ENCODE data around the gene PIWIL1. TPM values are rescaled to one million over a fixed set of nuclear protein-coding genes. Genes with fewer than 3 reads are reported as not detected.

The PIWIL1 gene
- total and polyA plus RNA-seq, 10 donors = 0.03 to 3.5 (median 0.61) TPM; not detected in 1

- Histone ChIP-seq H3K27me3 (replicated peaks in 1 of 7) (no peaks in the 10 kb centered on the region), H3K4me3 (no peak overlapping the region), H3K9me3 (no peaks in the 10 kb centered on the region), H3K4me1 (no peaks in the 10 kb centered on the region), H3K27ac (no peak overlapping the region), H3K36me3 (no peaks in the 10 kb centered on the region)
- no peak for DNase-seq
- TF ChIP-seq POLR2A (IDR thresholded peaks at IDR 0.05) = no peak
- no peak for TF ChIP-seq POLR2AphosphoS5 (IDR thresholded peaks at IDR 0.05)
- TF ChIP-seq CTCF (IDR thresholded peaks at IDR 0.05 in 8 of 11, conservative IDR thresholded peaks at IDR 0.05 in 3 of 11) = no peak
- intact Hi-C loops (cut with DNase I; ENCODE audit: low total_unique reads) = no loop called here
- WGBS, 5 donors = 88 to 96% (median 92%) methylated on average over 13 of the region's 13 CpGs
These were observed 29.8 kb downstream of the PIWIL1 start for GRCh38 chr12:130367523-130367922.

DNA sequence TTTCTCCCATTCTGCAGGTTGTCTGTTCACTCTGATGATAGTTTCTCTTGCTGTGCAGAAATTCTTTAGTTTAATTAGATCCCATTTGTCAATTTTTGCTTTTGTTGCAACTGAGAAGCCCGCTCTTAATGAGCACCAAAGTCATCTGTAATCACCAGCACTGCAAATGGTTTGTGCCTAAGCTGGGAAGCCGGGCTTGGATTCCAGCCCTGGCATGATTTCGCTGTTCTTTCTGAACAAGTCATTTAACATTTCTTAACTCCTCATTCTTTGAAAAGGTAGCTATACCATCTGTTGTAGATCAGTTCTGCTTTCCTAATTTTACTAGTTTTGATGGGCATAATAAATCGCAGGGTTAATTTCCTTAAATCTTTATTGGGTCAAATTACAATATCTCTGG lies 32.1 kb downstream of the PIWIL1 start:
- no peaks in the 10 kb centered on the region for H3K36me3 ChIP-seq
- TF ChIP-seq POLR2AphosphoS5 (IDR thresholded peaks at IDR 0.05) (no peak), CTCF (IDR thresholded peaks at IDR 0.05 in 8 of 11, conservative IDR thresholded peaks at IDR 0.05 in 3 of 11) (no peak), POLR2A (IDR thresholded peaks at IDR 0.05) (no peak)
- no peak overlapping the region for H3K27ac ChIP-seq
- H3K4me3 ChIP-seq = no peak overlapping the region
- no peaks in the 10 kb centered on the region for H3K27me3 ChIP-seq (replicated peaks in 1 of 7)
- WGBS, 5 donors = 80 to 91% (median 86%) methylated on average over 4 of the region's 4 CpGs
- DNase-seq = no peak
- intact Hi-C loops (cut with DNase I; ENCODE audit: low total_unique reads) = no loop called here
- no peaks in the 10 kb centered on the region for H3K9me3 ChIP-seq
- no peaks in the 10 kb centered on the region for H3K4me1 ChIP-seq

DNA sequence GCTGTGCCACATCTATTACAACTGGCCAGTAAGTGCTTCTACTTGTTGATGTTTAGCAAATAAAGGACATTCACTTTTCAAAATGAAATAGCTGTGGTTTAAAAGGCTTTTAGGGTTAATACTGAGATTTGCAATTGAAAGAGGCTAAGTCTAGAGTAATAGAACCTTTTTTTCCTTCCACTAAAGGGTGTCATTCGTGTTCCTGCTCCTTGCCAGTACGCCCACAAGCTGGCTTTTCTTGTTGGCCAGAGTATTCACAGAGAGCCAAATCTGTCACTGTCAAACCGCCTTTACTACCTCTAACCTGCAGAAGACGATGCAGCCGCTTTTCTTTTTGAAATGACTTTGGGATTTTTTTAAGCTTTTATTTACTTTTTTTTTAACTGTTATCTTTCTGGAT lies 33.6 kb downstream of the PIWIL1 start:
- 46 to 61% (median 51%) methylated on average over 5 of the region's 5 CpGs for WGBS, 5 donors
- Histone ChIP-seq H3K9me3 (no peaks in the 10 kb centered on the region), H3K4me3 (no peak overlapping the region), H3K27me3 (replicated peaks in 1 of 7) (no peaks in the 10 kb centered on the region), H3K27ac (no peak overlapping the region), H3K36me3 (no peaks in the 10 kb centered on the region), H3K4me1 (no peaks in the 10 kb centered on the region)
- no peak for DNase-seq
- no peak for TF ChIP-seq POLR2AphosphoS5 (IDR thresholded peaks at IDR 0.05)
- TF ChIP-seq CTCF (IDR thresholded peaks at IDR 0.05 in 8 of 11, conservative IDR thresholded peaks at IDR 0.05 in 3 of 11) = no peak
- TF ChIP-seq POLR2A (IDR thresholded peaks at IDR 0.05) = no peak
- intact Hi-C loops (cut with DNase I; ENCODE audit: low total_unique reads) = no loop called here

DNA sequence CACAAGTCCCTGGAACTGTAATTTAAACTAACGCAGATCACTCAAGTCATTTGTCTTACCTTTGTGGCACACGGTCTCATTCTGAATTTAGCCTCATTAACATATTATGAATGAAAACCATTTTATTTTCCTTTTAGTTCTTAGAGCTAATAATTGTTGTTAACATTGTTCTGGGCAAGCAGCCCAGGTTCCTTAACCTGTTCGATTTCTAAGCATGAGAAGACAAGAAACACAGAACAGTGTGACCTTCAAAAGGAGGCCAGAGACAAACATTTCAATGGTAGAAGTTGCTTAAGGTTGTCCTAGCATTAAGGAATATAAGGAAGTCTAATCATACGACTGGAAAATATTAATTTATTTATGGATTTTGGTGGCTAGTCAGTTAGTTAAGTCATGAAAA lies 35.2 kb downstream of the PIWIL1 start:
- Histone ChIP-seq H3K27me3 (replicated peaks in 1 of 7) (no peaks in the 10 kb centered on the region), H3K9me3 (no peaks in the 10 kb centered on the region), H3K36me3 (no peaks in the 10 kb centered on the region), H3K4me1 (no peaks in the 10 kb centered on the region), H3K4me3 (no peak overlapping the region), H3K27ac (no peak overlapping the region)
- intact Hi-C loops (cut with DNase I; ENCODE audit: low total_unique reads) = no loop called here
- 66 to 85% (median 74%) methylated on average over 4 of the region's 4 CpGs for WGBS, 5 donors
- TF ChIP-seq CTCF (IDR thresholded peaks at IDR 0.05 in 8 of 11, conservative IDR thresholded peaks at IDR 0.05 in 3 of 11) = no peak
- no peak for TF ChIP-seq POLR2AphosphoS5 (IDR thresholded peaks at IDR 0.05)
- DNase-seq = no peak

Data from spleen (tissue), 11 donors.